ENCODE results near the gene THAP8.

Gene THAP8

GRCh38 chr19:36054119-36054732 lies at the start of gene THAP8:
THAP8 (minus strand) TSS chr19:36054285; CDS start chr19:36054217, 68 bp downstream.
- Histone ChIP-seq H3K36me3 (replicated peaks; ENCODE audit: insufficient read depth, low read length) (0 out of 2 replicates have a peak, but pooled peaks cover 4% of the 10 kb centered on the region), H3K9me2 (replicated peaks; ENCODE audit: insufficient read depth, low read length) (no peaks in the 10 kb centered on the region), H4K20me1 (ENCODE audit: insufficient read depth, low read length) (no peaks in the 10 kb centered on the region), H3K27me3 (replicated peaks; ENCODE audit: insufficient read depth, low read length) (no peaks in the 10 kb centered on the region), H3K27ac (ENCODE audit: low read length) (peak within 1 kb of the TSS; percentile 81), H3K9me3 (replicated peaks; ENCODE audit: insufficient read depth, low read length) (no peaks in the 10 kb centered on the region), H3K4me3 (ENCODE audit: low read length) (peak within 1 kb of the TSS; percentile 87), H3K4me2 (ENCODE audit: low read depth, low read length) (peak within 1 kb of the TSS; percentile 75), H3F3A (ENCODE audit: insufficient read depth, low read length) (peaks cover 9% of the 10 kb centered on the region), H3K4me1 (ENCODE audit: low read length) (no peaks in the 10 kb centered on the region), H3K79me2 (ENCODE audit: low read length) (peaks cover 43% of the 10 kb centered on the region), H2AFZ (ENCODE audit: low read length) (peak within 1 kb of the TSS; percentile 71), H3K9ac (ENCODE audit: low read length) (peak within 1 kb of the TSS; percentile 76)
- TF ChIP-seq CTCF (IDR thresholded peaks at IDR 0.05; ENCODE audit: low read length), result peak; percentile 44
- TF ChIP-seq EZH2 (optimal IDR thresholded peaks at IDR 0.05; ENCODE audit: low read depth, low read length), result no peak
- DNase-seq, result peak; percentile 99

GRCh38 chr19:36103040-36103626 lies 49.0 kb upstream of the THAP8 start:
- Histone ChIP-seq H3K9ac (ENCODE audit: low read length) (no peak overlapping the region), H3K9me3 (replicated peaks; ENCODE audit: insufficient read depth, low read length) (no peaks in the 10 kb centered on the region), H3F3A (ENCODE audit: insufficient read depth, low read length) (no peaks in the 10 kb centered on the region; the same call in 1 of the 2 replicates), H3K27me3 (replicated peaks; ENCODE audit: insufficient read depth, low read length) (no peaks in the 10 kb centered on the region), H3K36me3 (replicated peaks; ENCODE audit: insufficient read depth, low read length) (no peaks in the 10 kb centered on the region), H3K9me2 (replicated peaks; ENCODE audit: insufficient read depth, low read length) (no peaks in the 10 kb centered on the region), H3K27ac (ENCODE audit: low read length) (no peak overlapping the region), H3K4me1 (ENCODE audit: low read length) (no peaks in the 10 kb centered on the region), H3K4me2 (ENCODE audit: low read depth, low read length) (no peak overlapping the region), H4K20me1 (ENCODE audit: insufficient read depth, low read length) (no peaks in the 10 kb centered on the region), H2AFZ (ENCODE audit: low read length) (no peak overlapping the region), H3K4me3 (ENCODE audit: low read length) (no peak overlapping the region), H3K79me2 (ENCODE audit: low read length) (no peaks in the 10 kb centered on the region)
- TF ChIP-seq CTCF (IDR thresholded peaks at IDR 0.05; ENCODE audit: low read length) (no peak), EZH2 (optimal IDR thresholded peaks at IDR 0.05; ENCODE audit: low read depth, low read length) (no peak), EZH2phosphoT487 (IDR thresholded peaks at IDR 0.05; ENCODE audit: low read length) (no peak)
- DNase-seq, result no peak

- Histone ChIP-seq H3K36me3 (replicated peaks; ENCODE audit: insufficient read depth, low read length) (no peaks in the 10 kb centered on the region), H3K4me3 (ENCODE audit: low read length) (no peak overlapping the region), H2AFZ (ENCODE audit: low read length) (no peak overlapping the region)
Observed at GRCh38 chr19:36101550-36102327, 47.7 kb upstream of the THAP8 start.

More at GRCh38 chr19:36101550-36102327, 47.7 kb upstream of the THAP8 start:
- Histone ChIP-seq H3K9me2 (replicated peaks; ENCODE audit: insufficient read depth, low read length) (no peaks in the 10 kb centered on the region), H3K4me2 (ENCODE audit: low read depth, low read length) (no peak overlapping the region), H3F3A (ENCODE audit: insufficient read depth, low read length) (no peaks in the 10 kb centered on the region; the same call in 1 of the 2 replicates), H3K4me1 (ENCODE audit: low read length) (no peaks in the 10 kb centered on the region), H3K27me3 (replicated peaks; ENCODE audit: insufficient read depth, low read length) (no peaks in the 10 kb centered on the region), H3K79me2 (ENCODE audit: low read length) (no peaks in the 10 kb centered on the region), H4K20me1 (ENCODE audit: insufficient read depth, low read length) (no peaks in the 10 kb centered on the region), H3K9ac (ENCODE audit: low read length) (no peak overlapping the region), H3K9me3 (replicated peaks; ENCODE audit: insufficient read depth, low read length) (no peaks in the 10 kb centered on the region), H3K27ac (ENCODE audit: low read length) (no peak overlapping the region)
- TF ChIP-seq EZH2phosphoT487 (IDR thresholded peaks at IDR 0.05; ENCODE audit: low read length), result no peak
- TF ChIP-seq CTCF (IDR thresholded peaks at IDR 0.05; ENCODE audit: low read length), result no peak
- no peak for TF ChIP-seq EZH2 (optimal IDR thresholded peaks at IDR 0.05; ENCODE audit: low read depth, low read length)
- DNase-seq, result no peak
